T-helper 2 cell treated with Interferon-gamma antibody and Interleukin-4, amounts not matched to agents 100 ng/mL and 5 ng/mL, for 36 hours (primary cell): ENCODE results near the gene KDM2B. TPM values are rescaled to one million over a fixed set of nuclear protein-coding genes. Genes with fewer than 3 reads are reported as not detected.

Experiments
- intact Hi-C: fragments of 100-400 bp; cut with micrococcal nuclease; formaldehyde crosslinking; loops from one replicate; pipeline ENCODE4 v1.15.1; 2023
- total RNA-seq: library from RNA; stranded (reverse); gene quantifications from 2 replicates; pipeline ENCODE4 v1.2.3, GENCODE V29; 2022

KDM2B gene
- total RNA-seq, 1 donor from 2014 or later = 60.4 TPM

DNA sequence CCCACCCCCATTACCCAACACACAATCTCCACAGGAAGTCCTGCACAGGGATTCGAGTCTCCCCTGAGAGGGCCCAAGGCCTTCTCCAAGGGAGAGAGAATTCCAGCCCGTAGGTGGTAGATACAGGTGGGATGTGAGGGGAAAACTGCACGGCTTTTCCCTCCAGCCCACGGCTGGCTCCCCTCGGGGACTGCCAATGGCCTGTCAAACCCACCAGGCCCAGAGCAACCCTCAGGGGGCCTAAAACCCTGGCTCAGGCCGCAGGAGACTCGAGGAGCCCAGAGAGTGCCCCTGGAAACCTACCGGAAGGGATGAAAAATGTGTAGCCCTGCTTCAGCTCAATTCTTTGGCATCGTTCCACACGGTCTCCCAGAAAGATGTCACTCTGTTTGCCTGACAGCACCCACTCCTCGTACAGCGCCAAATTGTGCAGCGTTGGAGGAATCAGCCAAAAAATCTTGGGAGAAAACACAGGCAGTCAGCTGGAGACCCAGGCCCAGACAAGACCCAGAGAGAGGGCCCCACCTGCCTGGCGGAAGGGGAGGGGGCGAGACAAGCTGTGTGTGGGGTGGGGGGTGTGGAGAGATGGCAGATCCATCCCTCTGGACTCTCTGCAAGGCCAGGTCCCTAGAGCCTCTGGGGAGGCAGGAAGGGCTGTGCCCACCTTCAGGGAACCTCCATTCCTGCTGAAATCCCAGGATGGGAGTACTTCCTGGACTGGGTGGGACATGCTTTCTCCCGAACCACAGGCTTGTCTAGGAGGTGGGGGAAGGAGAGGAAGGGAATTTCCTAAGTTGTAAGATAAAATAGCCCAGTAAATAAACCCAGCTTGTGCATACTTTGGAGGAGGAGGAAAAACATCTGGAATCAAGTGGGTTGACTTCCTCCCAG lies 48.1 kb downstream of the KDM2B start:
- intact Hi-C loops = no loop called here

DNA sequence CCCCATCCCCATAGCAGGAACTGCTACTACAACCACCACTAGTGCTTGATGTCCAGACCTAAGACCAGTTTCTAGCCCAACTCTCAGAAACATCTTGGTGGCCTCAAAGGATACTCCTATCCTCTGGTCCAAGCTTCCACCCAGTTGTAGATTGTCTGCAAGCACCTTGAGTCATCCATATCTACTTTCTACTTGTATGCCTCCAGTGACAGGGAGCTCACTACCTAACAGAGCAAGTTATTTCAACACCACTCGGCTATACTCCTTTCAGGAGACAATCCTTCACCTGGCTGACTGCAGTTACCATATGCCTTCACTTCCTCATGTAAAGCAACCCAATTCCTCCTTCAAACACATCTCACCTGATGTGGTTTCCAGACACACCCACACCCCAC lies 49.5 kb downstream of the KDM2B start:
- intact Hi-C loops = no loop called here

DNA sequence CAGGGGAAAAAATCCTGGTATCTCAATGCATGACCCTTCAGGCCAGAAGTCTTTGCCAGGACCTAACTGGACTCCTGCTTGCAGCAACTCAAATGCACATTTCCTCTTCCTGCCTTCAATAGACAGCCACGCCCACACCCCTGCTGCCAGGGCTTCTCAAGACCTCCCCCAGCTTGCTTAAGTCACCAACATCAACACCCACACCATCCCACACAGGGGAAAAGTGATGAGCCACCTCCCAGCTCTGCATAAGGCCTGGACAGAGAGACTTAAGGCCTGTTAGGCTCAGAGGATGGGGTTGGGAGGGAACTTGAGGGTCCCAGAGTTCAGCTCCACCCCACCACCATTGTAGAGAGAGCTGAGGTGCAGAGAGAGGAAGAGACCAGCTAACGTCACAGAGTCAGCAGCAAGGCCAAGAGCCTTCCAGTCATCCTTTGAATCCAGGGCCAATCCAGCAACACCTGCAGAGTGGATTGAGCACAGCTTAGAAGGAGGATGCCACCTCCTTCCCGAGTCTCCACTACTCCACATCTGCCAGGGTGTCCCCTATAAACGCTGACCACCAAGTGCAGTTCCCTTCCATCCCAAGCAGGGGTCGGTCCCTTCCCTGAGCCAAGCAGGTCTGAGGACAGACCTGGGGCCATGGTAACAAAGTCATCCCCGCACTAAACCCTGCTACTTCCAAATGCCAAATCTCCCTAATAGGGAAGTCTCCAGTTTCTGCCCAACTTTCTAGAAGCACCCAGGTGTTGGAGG lies 50.0 kb downstream of the KDM2B start:
- intact Hi-C loops = no loop called here

DNA sequence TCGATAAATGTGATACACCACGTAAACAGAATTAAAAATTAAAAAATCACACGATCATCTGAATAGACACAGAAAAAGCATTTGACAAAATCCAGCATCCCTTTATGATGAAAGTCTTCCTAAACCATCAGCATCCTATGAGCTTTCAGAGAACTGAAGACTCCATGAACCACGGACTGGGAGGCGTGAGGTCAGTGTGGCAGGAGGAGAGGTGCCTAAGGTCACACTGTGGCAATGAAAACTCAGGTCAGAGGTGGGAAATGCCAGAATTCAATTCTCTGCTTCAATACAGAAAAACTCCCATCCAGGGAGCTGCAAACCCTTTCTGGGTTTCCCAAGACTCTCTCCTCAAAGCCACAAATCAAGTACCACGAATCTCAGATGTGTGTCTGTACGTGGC lies 51.6 kb downstream of the KDM2B start:
- intact Hi-C loops = no loop called here

DNA sequence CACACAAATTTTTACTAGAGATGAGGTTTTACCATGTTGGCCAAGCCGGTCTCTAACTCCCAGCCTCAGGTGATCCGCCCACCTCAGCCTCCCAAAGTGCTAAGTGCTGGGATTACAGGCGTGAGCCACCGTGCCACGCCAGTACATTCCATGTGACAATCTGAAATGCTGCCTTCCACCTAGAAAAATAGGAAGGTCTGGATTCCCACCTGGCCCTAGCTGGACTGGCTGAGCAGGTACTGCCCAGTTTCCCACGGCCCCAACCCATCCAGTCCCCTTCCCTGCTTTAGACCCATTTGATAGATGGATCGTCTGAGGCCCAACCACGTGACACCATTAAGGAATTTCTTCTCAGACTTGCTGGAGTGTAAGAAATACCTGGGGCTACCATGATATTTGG lies 55.4 kb downstream of the KDM2B start:
- intact Hi-C loops = no loop called here

DNA sequence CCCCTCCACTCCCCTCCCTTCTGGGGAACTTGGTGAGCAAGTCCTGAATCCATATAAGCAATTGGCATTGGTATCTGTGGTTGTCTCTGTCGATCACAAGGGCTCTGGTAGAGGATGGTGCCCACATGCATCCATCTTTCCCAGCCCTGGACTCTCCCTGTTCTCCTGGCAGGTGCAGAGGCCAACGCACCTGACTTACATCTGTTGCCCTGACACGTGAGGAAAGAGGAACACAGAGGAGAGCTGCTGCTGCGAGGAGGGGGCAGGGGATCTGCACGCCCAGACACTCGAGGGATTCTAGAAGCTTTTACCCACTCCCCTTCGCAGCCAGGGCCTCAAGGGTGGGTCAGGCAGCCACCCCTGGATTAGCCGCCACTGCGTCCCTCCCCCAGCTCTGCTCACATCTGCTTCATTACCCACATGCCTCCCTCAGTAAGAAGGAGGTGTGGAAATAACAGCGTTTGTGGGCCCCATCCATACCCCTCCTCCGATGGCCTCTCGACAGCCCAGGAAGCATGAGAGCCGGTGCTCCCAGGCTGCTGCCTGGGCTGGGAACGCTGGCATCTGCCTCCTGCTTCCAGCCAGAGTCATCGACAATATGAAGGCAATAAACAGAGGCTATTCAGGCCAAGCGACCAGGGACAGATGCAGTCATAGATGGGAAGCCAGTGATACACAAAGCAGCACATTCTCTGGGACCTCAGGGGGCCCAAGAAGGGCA lies 56.5 kb downstream of the KDM2B start:
- intact Hi-C loops = no loop called here

DNA sequence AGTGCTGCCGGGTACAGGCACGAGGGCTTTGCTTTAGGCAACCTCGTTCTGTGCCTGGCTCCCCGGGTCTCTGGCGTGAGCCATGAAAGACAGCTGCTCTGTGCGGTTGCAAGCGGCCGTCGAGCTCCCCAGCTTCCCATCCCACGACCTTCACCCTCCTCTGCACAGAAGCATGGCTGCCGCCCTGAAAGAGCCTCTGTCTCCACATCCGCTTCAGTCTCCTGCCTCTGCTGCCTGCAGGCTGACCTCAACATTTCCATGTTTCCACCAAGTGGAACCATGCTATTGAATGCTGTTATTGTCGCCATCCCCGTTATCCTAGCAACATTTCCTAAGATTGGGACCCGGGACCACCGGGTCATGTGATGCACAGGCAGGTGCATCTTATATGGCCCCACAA lies 57.1 kb downstream of the KDM2B start:
- intact Hi-C loops = no loop called here

DNA sequence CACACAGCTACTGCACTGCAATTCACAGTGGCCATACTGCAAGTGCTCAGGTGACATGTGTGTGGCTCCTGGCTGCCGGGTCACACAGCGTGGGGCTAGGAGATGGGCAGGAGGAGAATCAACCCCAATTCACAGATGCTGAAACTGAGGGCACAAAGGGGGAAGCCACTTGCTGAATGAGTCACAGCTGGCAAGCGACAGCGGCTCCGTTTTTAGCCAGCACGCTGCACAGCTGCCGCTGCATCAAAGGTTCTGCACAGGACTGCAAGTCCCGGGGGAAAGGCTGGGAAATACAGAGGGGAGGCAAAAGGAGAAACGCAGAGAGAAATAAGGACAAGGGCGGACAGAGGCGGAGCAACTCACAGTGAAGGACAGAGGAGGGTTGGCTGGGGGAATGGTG lies 57.9 kb downstream of the KDM2B start:
- intact Hi-C loops = no loop called here

DNA sequence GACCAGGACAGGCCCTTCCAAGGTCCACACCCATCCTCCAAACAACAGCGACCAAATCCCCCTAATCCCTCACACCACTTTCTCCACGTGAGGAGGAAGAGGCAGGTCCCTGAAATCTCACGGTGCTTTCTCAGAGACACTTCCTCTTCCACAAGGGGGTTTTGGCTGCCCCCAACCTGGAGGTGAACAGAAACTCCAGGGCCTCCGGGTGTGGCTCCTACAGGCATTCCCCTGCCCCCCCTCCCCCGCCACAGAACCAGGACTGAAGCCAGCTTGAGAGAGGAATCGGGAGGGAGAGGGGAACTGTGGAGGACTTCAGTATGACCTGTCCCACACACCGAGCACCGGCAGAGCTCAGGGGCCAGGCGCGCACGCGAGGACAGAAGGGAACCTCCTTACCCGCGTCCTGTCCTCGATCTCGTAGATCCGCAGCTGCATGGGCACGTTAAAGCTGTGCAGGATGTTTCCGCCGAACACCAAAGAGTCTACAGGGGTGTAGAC lies 60.2 kb downstream of the KDM2B start:
- intact Hi-C loops = no loop called here

DNA sequence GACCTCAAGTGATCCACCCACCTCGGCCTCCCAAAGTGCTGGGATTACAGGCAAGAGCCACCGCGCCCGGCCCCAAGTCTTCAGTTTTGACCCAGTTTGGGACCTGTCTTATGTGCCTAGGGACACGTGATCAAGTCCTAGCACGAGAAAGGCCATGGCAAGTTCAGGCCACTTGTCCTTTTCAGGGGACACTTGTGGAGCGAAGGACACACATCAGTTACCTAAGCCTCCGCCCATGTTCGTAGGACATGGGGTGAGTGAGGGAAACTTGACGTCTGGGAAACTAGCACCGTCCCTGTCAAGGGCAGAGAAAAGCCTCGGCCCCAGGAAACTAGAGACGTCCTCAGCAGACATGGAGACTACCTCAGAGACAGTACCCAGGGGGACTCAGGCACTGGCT lies 60.7 kb downstream of the KDM2B start:
- intact Hi-C loops = no loop called here

DNA sequence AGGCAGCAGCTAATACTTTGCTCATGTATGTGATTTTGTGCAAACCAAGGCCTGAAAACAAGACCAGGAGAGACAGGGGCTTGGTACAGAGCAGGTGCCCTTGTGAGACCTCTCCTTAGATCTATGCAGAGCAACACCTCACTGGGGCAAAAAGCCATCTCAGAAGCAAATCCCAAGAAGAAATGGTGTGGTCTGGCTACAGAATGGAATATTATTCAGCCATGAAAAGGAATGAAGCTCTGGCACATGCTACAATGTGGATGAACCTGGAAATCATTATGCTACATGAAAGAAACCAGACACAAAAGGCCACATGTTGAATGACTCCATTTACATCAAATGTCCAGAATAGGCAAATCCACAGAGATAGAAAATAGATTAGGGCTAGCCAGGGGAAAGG lies 61.6 kb downstream of the KDM2B start:
- intact Hi-C loops = no loop called here

DNA sequence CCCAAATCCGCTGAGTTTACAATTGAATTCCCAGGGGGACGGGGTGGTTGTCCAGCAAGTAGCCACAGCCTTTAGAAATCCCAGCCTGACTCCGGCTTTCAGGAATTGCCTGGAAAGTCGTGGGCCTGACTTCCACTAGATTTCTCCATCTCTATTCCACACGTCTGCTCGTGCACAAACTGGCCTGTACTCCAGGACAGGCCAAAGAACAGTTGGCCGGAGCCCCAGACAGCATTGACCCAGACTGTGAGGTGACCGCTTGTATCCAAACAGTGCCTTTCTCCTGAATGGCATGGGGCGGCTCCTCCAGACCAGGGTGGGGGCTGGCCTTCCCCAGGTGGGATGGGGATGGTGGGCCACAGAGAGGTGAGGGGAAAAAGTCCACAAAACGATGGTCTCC lies 62.2 kb downstream of the KDM2B start:
- intact Hi-C loops = no loop called here

DNA sequence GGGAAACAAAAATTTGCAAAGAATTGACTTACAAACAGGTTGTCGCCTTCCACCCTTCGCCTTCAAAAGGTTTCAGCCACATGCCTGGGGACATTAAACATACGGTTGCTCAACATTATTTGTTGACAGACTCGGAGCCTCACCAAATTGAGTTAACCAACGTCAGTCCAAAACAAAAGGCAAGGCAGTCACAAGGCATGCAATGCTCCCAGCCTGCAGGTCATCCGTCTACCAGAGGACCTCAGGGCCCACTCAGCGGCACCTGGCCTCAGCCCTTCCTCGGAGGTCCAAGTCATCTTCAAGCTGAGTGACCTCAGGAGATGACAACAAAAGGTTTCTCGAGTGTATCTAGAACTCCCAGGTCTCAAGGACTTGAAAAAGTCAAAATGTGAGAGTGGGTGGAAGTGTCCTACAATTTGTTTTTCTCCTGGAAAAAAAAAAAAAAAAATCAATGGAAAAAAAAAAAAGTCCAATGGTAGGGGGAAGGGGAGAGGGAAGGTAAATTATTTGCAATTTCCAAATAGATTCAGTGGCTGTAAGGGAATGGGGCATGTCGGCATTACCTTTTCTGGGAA lies 64.3 kb downstream of the KDM2B start:
- intact Hi-C loops = no loop called here

DNA sequence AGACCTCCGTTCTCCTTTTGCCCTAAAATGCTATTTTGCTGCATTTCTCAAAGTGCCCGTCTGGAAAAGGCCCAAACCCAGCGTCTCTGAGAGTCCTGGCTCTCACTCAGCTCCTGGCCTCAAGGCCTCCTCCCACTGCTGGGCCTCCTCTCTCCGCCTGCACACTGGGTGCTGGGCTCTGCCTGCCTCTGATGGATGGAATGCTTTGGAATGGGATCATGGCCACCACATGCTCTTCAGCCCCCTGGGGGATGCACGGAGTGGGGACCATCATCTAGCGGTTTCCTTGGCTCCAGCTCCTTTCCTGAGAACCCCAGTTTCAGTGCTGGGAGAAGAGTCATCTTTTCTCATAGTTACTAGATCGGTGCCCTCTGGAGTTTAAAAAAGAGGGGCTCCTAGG lies 65.2 kb downstream of the KDM2B start:
- intact Hi-C loops = no loop called here

DNA sequence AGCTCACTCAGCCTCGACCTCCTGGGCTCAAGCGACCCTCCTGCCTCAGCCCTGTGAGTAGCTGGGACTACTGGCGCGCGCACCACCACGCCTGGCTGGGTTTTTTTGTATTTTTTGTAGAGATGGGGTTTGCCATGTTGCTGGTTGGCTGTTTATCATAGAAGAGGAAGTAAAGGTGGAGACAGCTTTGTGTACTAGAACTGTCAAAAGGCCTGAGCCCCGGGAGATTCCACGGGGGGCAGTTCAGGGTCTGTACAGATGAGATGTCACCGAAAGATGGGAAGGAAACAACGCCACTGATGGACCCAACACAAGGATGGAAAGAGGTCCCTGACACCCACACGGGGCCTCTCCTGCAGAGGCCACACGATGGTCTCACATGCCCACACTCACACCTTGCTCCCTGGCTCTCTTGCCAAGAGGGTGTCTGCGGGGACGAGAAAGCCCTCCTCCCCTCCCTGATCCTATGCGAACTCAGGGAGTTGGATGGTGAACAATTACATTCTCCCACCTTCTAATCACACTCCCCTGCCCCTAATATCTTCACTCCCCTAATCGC lies 66.6 kb downstream of the KDM2B start:
- intact Hi-C loops = no loop called here

DNA sequence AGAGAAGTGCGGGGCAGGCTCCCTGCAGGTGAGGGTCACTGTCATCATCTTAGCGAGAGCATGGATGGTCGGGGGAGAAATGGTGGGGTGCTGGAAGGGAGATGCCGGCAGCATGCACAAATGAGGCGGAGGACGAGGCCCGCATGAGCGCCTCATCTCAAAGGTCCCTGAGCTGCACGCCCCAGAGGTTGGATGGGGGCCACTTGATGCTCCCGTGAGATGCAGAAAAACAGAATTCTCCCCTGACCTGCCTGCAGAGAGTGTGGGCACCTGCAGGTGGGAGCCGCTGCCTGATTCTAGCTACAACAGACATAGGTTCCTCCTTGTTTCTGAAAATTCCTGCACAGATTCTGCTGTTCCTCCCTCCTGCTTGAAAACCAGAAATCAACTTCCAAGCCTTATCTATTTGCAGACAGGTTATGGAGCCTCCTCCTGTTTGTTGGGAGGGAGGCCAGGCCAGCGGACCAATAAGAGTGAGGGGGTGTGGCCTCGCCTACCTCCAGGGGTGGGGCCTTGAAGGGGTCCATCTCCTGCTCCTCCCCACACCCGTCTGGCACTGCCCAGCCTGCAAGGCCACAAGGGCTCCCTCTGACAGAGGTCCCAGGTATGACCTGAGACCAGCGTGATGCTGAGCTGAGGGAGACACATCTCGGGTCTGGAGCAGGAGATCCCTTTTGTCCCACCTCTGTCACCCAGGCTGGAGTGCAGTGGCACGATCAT lies 67.2 kb downstream of the KDM2B start:
- intact Hi-C loops = no loop called here

DNA sequence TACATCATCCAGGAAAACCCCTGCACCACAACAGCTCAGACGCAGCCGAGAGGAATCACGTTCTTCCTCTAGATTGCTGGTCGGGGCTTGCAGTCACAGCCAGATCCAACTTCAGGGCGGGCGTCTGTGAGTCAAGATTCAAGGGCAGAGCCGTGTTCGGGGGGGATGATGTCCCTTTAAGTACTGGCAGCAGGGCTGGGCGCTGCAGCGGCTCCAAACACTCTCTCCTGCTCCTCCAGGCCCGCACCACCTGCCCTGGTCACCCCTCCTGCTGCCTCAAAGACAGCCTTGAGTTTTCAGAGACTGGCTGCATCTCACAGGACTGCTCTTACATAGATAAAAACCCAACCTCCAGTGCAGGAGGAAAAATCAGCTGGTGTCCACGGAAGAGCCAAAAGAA lies 68.3 kb downstream of the KDM2B start:
- intact Hi-C loops = no loop called here

DNA sequence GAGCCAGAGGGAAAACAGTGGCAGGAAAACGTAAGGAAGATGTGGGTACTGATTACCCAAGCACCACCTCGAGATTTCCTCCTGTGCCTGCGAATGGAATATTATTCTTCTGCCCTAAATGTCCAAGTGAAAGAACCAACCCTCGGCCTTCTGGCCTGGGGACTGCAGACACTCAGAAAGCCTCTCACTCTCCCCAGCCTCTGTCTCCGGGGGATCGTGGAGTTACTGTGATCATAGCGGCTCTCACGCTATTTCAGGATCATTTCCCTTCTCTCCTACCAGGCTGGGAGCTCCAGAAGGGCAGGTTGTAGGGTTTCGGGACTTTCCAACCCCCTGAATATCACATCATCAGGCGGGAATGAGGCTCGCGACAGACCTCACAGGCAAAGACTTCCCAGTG lies 68.9 kb downstream of the KDM2B start:
- intact Hi-C loops = no loop called here

DNA sequence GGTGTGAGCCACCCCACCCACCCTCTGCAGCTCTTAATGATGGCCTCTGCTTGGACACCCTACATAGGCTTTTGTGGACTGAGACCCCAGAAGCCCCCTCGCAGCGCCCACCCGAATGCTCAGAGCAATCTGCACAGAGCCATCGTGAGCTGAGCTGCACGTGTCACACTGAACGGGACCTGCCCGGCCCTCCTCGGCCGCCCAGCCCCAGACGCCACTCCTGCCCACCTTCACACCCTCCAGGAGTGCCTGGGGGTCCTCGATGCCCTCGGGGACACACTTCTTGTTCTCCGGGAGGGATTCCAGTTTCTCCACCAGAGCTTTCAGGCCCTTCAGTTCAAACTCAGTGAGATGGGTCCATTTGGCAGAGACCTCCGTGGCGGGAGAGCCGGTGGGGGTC lies 71.5 kb downstream of the KDM2B start:
- intact Hi-C loops = no loop called here

DNA sequence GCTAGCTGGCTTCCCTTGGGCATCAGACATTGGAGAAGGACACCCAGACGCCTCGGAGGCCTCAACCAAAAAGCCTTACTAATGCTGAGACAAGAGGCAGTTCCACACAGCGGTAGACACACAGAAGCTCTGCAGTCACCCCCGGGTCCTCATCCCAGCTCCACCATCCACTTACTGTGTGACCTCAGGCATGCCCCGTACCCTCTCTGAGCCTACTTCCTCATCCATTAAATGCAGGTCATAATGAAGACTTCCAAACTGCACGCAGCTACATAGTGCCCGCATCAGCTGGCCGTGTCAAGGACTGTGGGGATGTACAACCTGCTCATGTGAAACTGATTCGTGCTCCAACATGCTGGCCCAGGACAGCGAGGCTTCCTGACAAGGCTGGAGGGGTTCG lies 72.3 kb downstream of the KDM2B start:
- intact Hi-C loops = no loop called here

DNA sequence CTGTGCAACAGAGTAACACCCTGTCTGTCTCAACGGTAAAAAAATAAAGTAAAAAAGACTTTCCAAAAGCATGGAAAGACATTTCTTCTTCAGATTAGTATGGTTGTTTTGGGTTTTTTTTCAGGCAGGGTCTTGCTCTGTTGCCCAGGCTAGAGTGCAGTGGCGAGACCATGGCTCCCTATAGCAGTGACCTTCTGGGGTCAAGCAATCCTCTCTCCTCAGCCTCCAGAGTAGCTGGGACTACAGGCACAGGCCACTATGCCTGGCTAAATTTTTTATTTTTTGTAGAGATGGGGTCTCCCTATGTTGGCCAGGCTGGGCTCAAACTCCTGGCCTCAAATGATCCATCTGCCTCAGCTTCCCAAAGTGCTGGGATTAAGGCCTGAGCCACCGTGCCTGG lies 72.8 kb downstream of the KDM2B start:
- intact Hi-C loops = no loop called here
